ENCODE measurements around the gene DNASE1. TPM values are rescaled to one million over a fixed set of nuclear protein-coding genes. Genes with fewer than 3 reads are reported as not detected.

The DNASE1 gene
- polyA plus RNA-seq, 3 donors from 2014 or later: 0.60 to 9.0 (median 3.5) TPM

DNA sequence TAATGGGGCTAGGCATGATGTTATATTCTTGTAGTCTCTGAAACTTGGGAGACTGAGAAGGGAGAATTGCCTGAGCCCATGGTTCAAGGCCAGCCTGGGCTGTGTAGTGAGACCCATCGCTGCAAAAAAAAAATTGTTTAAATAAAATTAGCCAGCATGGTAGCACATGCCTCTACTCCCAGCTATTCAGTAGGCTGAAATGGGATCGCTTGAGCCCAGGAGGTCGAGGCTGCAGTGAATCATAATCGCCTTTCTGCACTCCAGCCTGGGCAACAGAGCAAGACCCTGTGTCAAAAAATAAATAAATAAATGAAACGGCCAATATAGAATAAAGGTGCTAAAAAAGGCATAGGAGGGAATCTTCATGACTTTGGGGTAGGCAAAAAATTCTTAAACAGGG, 29.2 kb upstream of the DNASE1 start:
- peaks cover 28 to 43% of the 10 kb centered on the region in 2 donors for H3K4me1 Mint-ChIP-seq
- H3K4me3 Mint-ChIP-seq: peak overlapping the region in 1 of 5 donors; percentile 70
- H3K36me3 Mint-ChIP-seq: no peaks in the 10 kb centered on the region
- H3K27ac Mint-ChIP-seq: peak overlapping the region in 5 of 6 donors; percentile 63 to 92 (median 78)
- peaks cover 0 to 2% (median 0%) of the 10 kb centered on the region in 3 donors for H3K27me3 Mint-ChIP-seq (ENCODE audit: low read depth in 3 of 3)
- H3K9me3 Mint-ChIP-seq: no peaks in the 10 kb centered on the region
- no peak for DNase-seq

DNA sequence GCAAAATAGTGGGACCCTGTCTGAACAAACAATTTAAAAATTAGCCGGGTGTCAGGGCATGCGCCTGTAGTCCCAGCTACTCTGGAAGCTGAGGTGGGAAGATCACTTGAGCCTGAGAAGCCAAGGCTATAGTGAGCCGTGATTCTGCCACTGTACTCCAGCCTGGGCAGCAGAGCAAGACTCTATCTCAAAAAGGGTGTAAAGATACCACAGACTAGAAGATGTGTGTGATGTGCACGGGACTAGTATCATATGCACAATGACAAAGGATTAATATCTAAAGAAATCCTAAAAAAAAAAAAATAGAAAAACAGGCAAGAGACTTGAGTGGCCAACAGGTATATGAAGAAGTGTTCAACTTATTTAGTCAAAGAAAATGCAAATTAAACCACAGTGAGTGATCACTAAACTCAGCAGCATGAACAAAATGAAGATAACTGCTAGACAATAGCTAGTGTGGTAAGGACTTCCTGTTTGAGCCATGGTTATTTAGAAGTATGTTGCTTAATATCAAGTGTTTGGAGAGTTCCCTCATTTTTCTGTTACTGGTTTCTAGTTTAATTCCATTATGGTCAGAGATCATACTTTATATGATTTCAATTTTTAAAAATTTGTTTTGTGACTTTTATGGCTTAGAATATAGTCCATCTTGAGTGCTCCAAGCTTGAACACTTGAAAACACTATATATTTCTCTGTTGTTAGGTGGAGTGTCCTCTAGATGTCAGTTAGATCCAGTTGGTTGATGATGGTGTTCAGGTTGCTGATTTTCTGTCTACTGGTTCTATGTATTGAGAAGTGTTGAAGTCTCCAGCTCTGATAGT, 28.4 kb upstream of the DNASE1 start:
- H3K4me3 Mint-ChIP-seq: peak overlapping the region in 4 of 5 donors; percentile 63 to 70 (median 66)
- H3K4me1 Mint-ChIP-seq: peaks cover 28 to 42% of the 10 kb centered on the region in 2 donors
- H3K27me3 Mint-ChIP-seq (ENCODE audit: low read depth in 3 of 3): no peaks in the 10 kb centered on the region
- H3K9me3 Mint-ChIP-seq: no peaks in the 10 kb centered on the region
- DNase-seq: peak; percentile 7 to 27 (median 23)
- peaks cover 0 to 3% (median 0%) of the 10 kb centered on the region in 3 donors for H3K36me3 Mint-ChIP-seq
- H3K27ac Mint-ChIP-seq: peak overlapping the region; percentile 75 to 92 (median 84)

DNA sequence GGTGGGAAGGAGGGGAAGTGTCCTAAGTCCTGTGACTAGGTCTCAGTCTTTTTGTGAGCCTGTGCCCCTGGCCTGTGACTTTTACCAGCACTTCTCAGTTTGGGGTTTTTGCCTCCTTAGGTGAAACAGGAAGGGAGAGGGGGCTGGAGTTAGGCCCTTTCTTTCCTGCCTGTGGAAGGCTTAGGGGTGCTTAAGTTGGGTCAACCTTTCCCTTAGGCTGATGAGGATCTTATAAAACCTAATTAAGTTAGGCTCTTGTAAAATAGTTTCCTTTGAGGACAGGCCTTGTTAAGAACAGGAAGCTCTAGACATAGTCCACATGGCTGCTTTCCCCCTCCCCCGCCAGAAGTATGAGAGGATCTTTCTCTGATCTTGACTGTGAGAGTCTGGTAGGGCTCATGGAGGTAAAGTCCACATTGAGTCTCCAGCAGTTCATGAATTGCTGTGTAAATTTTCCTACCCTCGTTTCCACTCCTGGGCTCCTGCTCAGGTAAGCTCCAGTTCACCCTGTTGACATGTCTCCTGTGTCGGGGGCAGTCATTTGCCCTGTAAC, 17.0 kb upstream of the DNASE1 start:
- Mint-ChIP-seq H3K4me3 (peak overlapping the region in 1 of 5 donors; percentile 36), H3K4me1 (peaks cover 31 to 55% of the 10 kb centered on the region in 2 donors), H3K36me3 (peaks cover 0 to 4% (median 0%) of the 10 kb centered on the region in 3 donors), H3K9me3 (no peaks in the 10 kb centered on the region), H3K27me3 (ENCODE audit: low read depth in 3 of 3) (peaks cover 0 to 2% (median 0%) of the 10 kb centered on the region in 3 donors), H3K27ac (peak overlapping the region; percentile 52 to 92 (median 84))
- no peak for DNase-seq

DNA sequence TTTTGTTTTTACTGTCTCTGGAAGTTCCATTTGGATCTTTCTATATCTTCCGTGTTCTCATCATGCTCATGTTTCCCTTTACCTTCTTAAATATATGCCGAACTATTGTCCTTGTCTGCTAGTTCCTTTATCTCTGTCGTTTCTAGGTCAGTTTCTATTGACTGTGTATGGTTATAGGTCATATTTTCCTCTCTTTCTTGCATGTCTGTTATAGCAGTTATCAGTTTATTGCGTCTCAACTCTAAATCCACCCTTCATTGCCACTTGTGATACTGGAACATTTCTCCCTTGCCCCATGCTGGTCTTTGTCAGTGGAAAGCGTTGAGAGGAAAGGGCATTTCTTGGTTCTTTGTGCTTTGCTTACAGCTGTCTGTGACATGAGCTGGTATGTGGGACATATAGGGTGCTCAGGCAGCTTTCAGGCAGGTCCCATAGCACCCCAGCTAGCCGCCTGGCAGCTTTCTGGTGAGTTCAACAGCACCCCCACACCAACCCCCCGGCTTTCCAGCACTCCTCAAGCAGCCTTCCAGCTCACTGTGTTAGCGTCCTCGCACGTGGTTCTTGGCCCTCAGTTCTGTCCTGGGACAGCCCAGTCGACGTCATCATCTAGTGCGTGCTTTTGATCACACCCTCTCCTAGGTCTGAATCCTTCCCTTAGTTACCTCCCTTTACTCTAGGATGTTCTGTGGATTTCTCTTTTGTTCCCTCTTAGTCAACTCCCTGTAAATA, 15.4 kb upstream of the DNASE1 start:
- DNase-seq: no peak
- H3K36me3 Mint-ChIP-seq: peaks cover 0 to 4% (median 0%) of the 10 kb centered on the region in 3 donors
- peak overlapping the region in 2 of 6 donors; percentile 20 to 65 for H3K27ac Mint-ChIP-seq
- H3K4me1 Mint-ChIP-seq: peaks cover 31 to 49% of the 10 kb centered on the region in 2 donors
- peaks cover 0 to 2% (median 0%) of the 10 kb centered on the region in 3 donors for H3K27me3 Mint-ChIP-seq (ENCODE audit: low read depth in 3 of 3)
- H3K9me3 Mint-ChIP-seq: no peaks in the 10 kb centered on the region
- no peak overlapping the region for H3K4me3 Mint-ChIP-seq

DNA sequence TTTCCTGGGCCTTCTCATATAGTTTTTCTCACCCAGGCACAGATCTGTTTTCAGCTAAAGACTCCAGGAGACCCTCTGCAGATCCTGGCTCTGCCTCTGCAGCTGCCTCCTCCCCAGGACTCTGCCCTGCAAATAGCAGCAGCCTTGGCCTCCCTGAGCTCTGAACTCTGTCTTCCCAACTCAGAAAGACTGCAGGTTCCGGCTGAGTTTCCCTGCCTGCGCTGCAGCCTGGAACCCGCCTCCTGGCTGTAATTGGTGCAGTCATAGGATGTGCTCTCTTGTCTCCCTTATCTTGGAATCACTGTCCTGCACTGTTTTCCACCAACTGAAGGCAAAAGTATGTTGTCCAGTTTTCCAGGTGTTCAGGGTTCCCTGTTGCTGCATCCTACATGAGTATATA, 14.3 kb upstream of the DNASE1 start:
- no peak for DNase-seq
- Mint-ChIP-seq H3K9me3 (no peaks in the 10 kb centered on the region), H3K27me3 (ENCODE audit: low read depth in 3 of 3) (peaks cover 0 to 2% (median 0%) of the 10 kb centered on the region in 3 donors), H3K36me3 (peaks cover 0 to 4% (median 0%) of the 10 kb centered on the region in 3 donors), H3K4me1 (peaks cover 31 to 49% of the 10 kb centered on the region in 2 donors), H3K27ac (peak overlapping the region in 1 of 6 donors; percentile 40), H3K4me3 (no peak overlapping the region)

DNA sequence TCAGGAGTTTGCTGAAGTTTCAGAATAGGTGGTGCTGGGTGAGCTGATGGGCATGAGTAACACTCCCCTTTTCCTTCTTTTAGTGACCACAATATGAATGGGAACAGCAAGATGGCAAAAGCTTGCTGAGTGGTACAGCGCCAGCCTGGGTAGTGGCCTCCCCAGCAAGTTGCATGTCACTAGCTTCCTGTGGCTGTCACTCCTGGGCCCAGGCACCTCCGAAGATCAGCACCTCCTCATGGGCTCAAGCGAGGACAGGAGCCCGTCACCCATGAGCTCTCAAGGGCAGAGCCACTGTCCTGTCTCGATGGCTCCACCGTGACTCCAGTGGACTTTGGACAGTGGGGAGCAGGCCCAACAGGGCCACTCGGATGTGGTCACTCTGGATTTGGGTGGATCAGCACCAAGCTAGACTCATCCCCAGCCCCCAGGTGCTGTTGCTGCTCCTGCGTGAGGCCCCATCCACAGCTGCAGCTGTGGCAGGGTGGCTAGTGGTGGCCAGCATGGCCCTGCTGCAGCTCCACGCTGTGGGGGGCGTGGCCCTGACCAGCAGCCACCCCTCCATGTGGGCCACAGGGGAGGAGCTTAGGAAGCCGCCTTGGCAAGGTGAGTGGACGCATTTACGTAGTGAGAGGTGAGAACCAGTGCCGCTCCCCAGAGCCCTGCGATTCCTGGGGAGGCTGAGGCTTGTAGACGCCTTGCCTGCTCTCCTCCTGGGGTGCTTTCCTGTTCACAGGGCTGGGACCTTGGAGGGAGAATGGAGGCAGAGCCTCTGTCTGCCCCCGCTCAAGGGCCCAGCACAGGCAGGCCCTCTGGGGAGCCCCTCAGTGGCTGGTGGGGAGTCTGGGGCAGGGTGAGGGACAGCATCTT, 13.6 kb upstream of the DNASE1 start:
- Mint-ChIP-seq H3K27me3 (ENCODE audit: low read depth in 3 of 3) (peaks cover 0 to 2% (median 0%) of the 10 kb centered on the region in 3 donors), H3K4me3 (no peak overlapping the region), H3K36me3 (peaks cover 0 to 2% (median 0%) of the 10 kb centered on the region in 3 donors), H3K4me1 (peaks cover 28 to 43% of the 10 kb centered on the region in 2 donors), H3K9me3 (no peaks in the 10 kb centered on the region), H3K27ac (no peak overlapping the region)
- DNase-seq: no peak

DNA sequence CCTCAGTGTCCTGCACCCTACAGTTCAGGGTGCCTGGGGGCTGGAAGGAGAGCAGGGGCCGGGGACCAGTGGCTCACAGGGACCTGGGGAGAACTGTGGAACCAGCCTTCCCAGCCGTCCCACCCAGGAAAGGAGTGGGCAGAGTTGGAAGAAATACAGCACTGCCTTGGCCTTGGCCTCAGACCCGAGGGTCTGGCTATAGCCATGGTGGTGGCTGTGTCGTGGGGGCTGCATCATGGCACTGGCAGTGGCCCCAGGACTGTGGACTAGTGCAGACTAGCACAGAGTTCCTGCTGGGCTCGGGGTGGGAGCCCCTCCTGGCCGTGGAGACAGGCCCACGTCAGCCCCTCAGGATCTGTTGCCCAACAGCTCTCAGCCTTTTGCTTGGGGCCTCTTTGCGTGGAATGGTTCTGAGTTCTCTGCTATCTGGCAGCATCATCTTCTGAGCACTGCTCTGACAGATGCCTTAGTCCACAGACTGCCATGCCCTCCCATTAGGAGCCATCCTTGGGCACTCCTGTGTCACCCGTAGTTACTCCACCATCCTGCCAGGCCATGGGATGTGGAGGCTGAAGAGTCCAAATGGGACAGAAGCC, 12.6 kb upstream of the DNASE1 start:
- H3K4me1 Mint-ChIP-seq: peaks cover 21 to 35% of the 10 kb centered on the region in 2 donors

DNA sequence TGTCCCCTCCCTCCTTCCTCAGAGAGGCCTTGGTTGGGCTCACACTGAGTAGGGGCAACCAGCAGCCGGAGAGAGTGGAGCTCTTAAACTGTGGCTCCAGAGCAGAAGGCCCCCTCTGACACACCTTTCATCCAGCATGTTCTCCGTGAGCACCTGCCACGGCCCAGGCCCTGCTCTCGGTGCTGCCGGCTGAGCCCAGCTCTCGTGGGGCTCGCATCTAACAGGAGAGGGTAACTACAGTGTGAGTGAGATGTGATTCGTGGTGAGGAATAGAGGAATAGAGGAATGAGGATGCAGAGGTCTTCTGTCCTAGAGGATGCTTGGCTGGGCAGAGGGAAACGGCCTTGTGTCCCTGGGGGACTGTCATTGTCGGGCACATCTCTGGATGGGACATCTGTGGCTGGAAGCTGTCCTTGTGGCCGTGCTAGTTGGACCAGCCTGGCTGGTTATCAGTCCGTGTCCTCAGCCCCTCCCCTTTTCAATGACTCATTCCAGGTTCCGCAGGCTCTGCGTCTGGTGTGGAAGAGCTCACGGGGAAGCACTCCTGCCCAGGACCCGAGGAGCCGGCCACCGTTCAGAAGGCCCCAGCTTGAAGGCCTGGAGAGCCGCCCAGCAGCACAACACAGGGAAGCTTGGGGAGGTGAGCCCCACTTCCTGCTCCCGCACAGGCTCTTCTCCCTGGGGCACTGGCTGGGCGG, 11.9 kb upstream of the DNASE1 start:
- Mint-ChIP-seq H3K27ac (peak overlapping the region in 1 of 6 donors; percentile 59), H3K4me1 (peaks cover 15 to 29% of the 10 kb centered on the region in 2 donors), H3K27me3 (ENCODE audit: low read depth in 3 of 3) (peaks cover 0 to 3% (median 2%) of the 10 kb centered on the region in 3 donors), H3K36me3 (no peaks in the 10 kb centered on the region), H3K4me3 (no peak overlapping the region), H3K9me3 (no peaks in the 10 kb centered on the region)
- no peak for DNase-seq

More for the DNA sequence above, 12.6 kb upstream of the DNASE1 start:
- no peak for DNase-seq
- H3K4me3 Mint-ChIP-seq: no peak overlapping the region
- H3K9me3 Mint-ChIP-seq: no peaks in the 10 kb centered on the region
- H3K36me3 Mint-ChIP-seq: no peaks in the 10 kb centered on the region
- no peak overlapping the region for H3K27ac Mint-ChIP-seq
- peaks cover 0 to 3% (median 2%) of the 10 kb centered on the region in 3 donors for H3K27me3 Mint-ChIP-seq (ENCODE audit: low read depth in 3 of 3)

DNA sequence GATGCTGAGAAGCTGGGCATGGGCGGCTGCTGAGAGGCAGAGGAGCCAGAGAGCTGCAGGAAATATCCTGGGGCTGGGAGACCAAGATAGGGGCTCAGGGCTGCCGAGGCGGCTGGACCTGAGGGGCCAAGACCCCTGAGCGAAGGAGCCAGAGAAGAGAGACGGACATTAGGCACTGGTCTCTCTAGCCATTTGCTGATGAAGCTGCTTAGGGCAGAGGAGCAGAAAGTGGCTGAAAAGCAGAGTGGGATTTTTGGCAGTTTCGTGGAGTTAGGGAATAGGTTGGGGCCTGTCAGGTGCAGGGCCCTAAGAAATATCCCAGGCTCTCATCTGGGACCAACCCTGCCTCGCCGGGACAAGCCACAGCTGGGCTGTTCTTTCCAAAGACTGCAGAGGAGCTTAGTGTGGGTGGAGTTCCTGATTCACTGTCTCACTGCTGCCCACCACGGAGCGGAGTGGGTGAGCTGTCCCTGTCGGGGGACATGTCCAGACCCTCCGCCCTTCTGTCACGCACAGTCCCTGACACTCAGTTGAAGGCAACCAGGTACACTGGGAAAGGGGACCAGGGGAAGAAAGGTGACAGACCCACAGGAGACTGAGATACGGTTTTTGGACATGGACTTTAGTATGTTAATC, 11.3 kb upstream of the DNASE1 start:
- H3K4me3 Mint-ChIP-seq: no peak overlapping the region
- no peaks in the 10 kb centered on the region for H3K9me3 Mint-ChIP-seq
- H3K27me3 Mint-ChIP-seq (ENCODE audit: low read depth in 3 of 3): peaks cover 0 to 3% (median 2%) of the 10 kb centered on the region in 3 donors
- no peak for DNase-seq
- no peak overlapping the region for H3K27ac Mint-ChIP-seq
- peaks cover 9 to 22% of the 10 kb centered on the region in 2 donors for H3K4me1 Mint-ChIP-seq
- no peaks in the 10 kb centered on the region for H3K36me3 Mint-ChIP-seq

DNA sequence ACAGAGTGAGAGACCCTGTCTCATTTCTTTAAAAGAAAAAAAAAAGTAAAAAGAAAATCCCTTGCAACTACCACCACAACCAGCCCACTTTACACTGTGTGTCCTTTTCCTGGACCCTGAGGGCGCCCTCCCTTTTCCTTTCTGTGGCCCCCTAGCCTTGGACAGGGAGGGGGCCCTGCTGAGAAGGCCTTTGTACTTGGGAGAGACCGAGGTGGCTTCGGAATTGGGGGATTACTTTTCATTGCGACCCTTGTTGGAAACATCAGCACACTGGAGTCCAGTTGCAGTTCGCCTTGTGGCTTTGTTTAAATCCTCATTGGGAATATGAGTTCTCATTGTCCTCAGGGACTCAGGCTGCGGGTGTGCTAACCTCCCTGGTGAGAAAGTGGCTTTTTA, 9.4 kb upstream of the DNASE1 start:
- Mint-ChIP-seq H3K27me3 (ENCODE audit: low read depth in 3 of 3) (peaks cover 0 to 3% (median 2%) of the 10 kb centered on the region in 3 donors), H3K4me3 (no peak overlapping the region), H3K27ac (no peak overlapping the region), H3K4me1 (peaks cover 0 to 5% of the 10 kb centered on the region in 2 donors), H3K9me3 (no peaks in the 10 kb centered on the region), H3K36me3 (peaks cover 0 to 4% (median 0%) of the 10 kb centered on the region in 3 donors)
- DNase-seq: no peak

DNA sequence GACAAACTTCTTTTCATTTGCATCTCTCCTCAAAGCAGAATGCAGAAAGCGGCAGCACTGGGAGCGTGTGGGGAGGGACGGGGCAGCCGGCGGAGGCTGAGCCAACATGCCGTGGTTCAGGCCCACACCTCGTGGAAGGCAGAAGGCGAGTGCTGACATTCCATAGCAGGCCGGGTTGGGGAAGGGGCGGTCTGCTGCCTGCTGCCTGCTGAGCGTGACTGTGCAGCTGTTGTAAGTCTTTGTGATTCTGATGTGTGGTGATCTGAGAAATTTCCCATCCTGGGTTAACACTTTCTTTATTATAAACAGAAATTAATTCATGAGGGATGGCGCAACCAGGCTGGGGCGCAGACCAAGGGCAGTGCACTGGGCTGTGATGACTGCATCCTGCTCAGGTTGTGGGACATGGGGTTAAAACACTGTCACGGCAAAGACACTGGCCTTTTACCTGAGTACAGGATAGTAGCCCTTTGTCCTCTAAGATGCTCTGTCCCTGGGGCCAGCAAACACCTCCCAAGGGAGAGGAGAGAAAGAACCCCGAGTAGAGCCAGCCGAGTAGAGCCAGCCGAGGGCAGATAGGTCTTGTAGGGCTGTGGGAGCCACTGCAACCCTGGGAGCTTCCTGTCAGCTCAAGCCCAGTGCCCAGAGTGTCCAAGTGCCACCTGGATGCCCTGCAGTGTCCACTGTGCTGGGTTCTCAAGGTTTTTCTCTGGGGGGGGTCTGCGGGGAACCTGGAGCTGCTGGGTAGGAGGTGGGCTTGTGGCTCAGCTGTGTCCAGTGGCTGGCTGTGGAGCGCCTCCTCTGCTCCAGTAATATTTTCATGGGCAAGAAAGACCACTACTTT, 8.8 kb upstream of the DNASE1 start:
- no peaks in the 10 kb centered on the region for H3K9me3 Mint-ChIP-seq
- H3K4me1 Mint-ChIP-seq: no peaks in the 10 kb centered on the region
- H3K27ac Mint-ChIP-seq: no peak overlapping the region
- DNase-seq: no peak
- peaks cover 0 to 3% (median 2%) of the 10 kb centered on the region in 3 donors for H3K27me3 Mint-ChIP-seq (ENCODE audit: low read depth in 3 of 3)
- H3K36me3 Mint-ChIP-seq: peaks cover 0 to 4% (median 4%) of the 10 kb centered on the region in 3 donors
- no peak overlapping the region for H3K4me3 Mint-ChIP-seq

Measured in immature natural killer cell (primary cell).